HepG2 (cell line): ENCODE measurements around the gene PKD2L1. TPM values are rescaled to one million over a fixed set of nuclear protein-coding genes. Genes with fewer than 3 reads are reported as not detected.
A peak's percentile ranks its signal among the peaks of the same experiment; 100 is the strongest.

Experiments used
- ATRX ChIP-seq: sonication (generic); formaldehyde crosslinking; IDR thresholded peaks from 2 replicates; pipeline ENCODE4 v1.4.0; 2020; ENCODE audit warnings: missing genetic modification reagents, borderline replicate concordance
- CC2D1A ChIP-seq: sonication (generic); formaldehyde crosslinking; IDR thresholded peaks from 2 replicates; pipeline ENCODE4 v1.8.1; 2023; ENCODE audit warnings: mild to moderate bottlenecking, missing genetic modification reagents
- ERF ChIP-seq: IDR thresholded peaks from 2 replicates; pipeline ENCODE4 v1.6.1; 2018; ENCODE audit warnings: missing biosample characterization, missing genetic modification reagents
- FOXA3 ChIP-seq: IDR thresholded peaks from 2 replicates; pipeline ENCODE4 v1.6.1; 2016; ENCODE audit warnings: missing genetic modification reagents, missing compliant biosample characterization
- KLF16 ChIP-seq, 2 experiments: sonication (generic) in 1 of 2; formaldehyde crosslinking in 1 of 2; IDR thresholded peaks; 2 replicates each; pipeline versions ENCODE4 v1.6.1 to v1.8.0; 2016 to 2023; ENCODE audit warnings: missing genetic modification reagents in 2 of 2, missing compliant biosample characterization in 1 of 2
- KMT2B ChIP-seq: IDR thresholded peaks from 2 replicates; pipeline ENCODE4 v1.6.1; 2016; ENCODE audit warnings: missing genetic modification reagents, missing compliant biosample characterization
- MAFF ChIP-seq: IDR thresholded peaks from 2 replicates; pipeline ENCODE4 v1.6.1; 2011; ENCODE audit warnings: low read depth, low read length, improper control_type of control experiment
- MYNN ChIP-seq: sonication (generic); formaldehyde crosslinking; IDR thresholded peaks from 2 replicates; pipeline ENCODE4 v1.4.0; 2020; ENCODE audit warnings: mild to moderate bottlenecking, low read depth, missing genetic modification reagents
- RFX1 ChIP-seq: fragments of 450-650 bp; IDR thresholded peaks from 2 replicates; pipeline ENCODE4 v1.6.1; 2017
- SNAI1 ChIP-seq: sonication (generic); formaldehyde crosslinking; IDR thresholded peaks from 2 replicates; pipeline ENCODE4 v1.5.0; 2020; ENCODE audit warnings: mild to moderate bottlenecking, missing genetic modification reagents, borderline replicate concordance
- TCF7L2 ChIP-seq: IDR thresholded peaks from 2 replicates; pipeline ENCODE4 v1.6.1; 2011; ENCODE audit warnings: mild to moderate bottlenecking, low read depth, low read length, moderate library complexity
- ZNF326 ChIP-seq: sonication (generic); formaldehyde crosslinking; IDR thresholded peaks from 2 replicates; pipeline ENCODE4 v1.4.0; 2020; ENCODE audit warnings: missing genetic modification reagents, borderline replicate concordance
- ZNF564 ChIP-seq: sonication (generic); formaldehyde crosslinking; IDR thresholded peaks from 2 replicates; pipeline ENCODE4 v1.8.1; 2023; ENCODE audit warnings: mild to moderate bottlenecking, missing genetic modification reagents
- ZNF598 ChIP-seq: sonication (generic); formaldehyde crosslinking; IDR thresholded peaks from 2 replicates; pipeline ENCODE4 v1.5.1; 2020; ENCODE audit warnings: mild to moderate bottlenecking, missing genetic modification reagents, borderline replicate concordance
- ZNF775 ChIP-seq: sonication (generic); formaldehyde crosslinking; IDR thresholded peaks from 2 replicates; pipeline ENCODE4 v1.4.0; 2020; ENCODE audit warnings: missing genetic modification reagents, mild to moderate bottlenecking, moderate library complexity, borderline replicate concordance
- polyA plus RNA-seq, 8 experiments: library from polyadenylated mRNA; depleted of rRNA in 3 of 8; stranded (reverse) in 7 of 8; unstranded in 1 of 8; fragments of >200 nt; fragmentation: Illumina TruSeq in 4 of 8; extraction: Trizol in 4 of 8; gene quantifications; 2 replicates each; pipeline versions ENCODE4 v1.2.1 to v1.2.3, GENCODE V29; 2011 to 2016; ENCODE audit warnings: low read depth in 4 of 8, missing spikeins in 1 of 8, mixed read lengths in 1 of 8; ENCODE audit not compliant: insufficient read depth in 1 of 8
- total RNA-seq, 5 experiments: library from RNA; depleted of rRNA; stranded (reverse); fragments of >200 nt; fragmentation: Illumina TruSeq; extraction: Trizol; gene quantifications; 2 replicates each; pipeline ENCODE4 v1.2.3, GENCODE V29; 2016; ENCODE audit warnings: low read depth in 1 of 5
- TF ChIP-seq, protein P1 (sequence below): IDR thresholded peaks from 2 replicates; pipeline ENCODE4 v1.6.1; 2016; ENCODE audit warnings: low read depth
- TF ChIP-seq, protein P2 (sequence below): sonication (generic); formaldehyde crosslinking; IDR thresholded peaks from 2 replicates; pipeline ENCODE4 v1.8.0; 2023; ENCODE audit warnings: mild to moderate bottlenecking, missing genetic modification reagents
- TF ChIP-seq, protein P3 (sequence below): sonication (generic); formaldehyde crosslinking; IDR thresholded peaks from 2 replicates; pipeline ENCODE4 v1.9.0; 2021; ENCODE audit warnings: missing genetic modification reagents, mild to moderate bottlenecking, borderline replicate concordance
- TF ChIP-seq, protein P4 (sequence below): sonication (generic); formaldehyde crosslinking; IDR thresholded peaks from 2 replicates; pipeline ENCODE4 v1.4.0; 2020; ENCODE audit warnings: mild to moderate bottlenecking, missing genetic modification reagents
- TF ChIP-seq, protein P5 (sequence below): IDR thresholded peaks from 2 replicates; pipeline ENCODE4 v1.6.1; 2016
- TF ChIP-seq, protein P6 (sequence below): sonication (generic); formaldehyde crosslinking; conservative IDR thresholded peaks from 2 replicates; pipeline ENCODE4 v1.4.0; 2020; ENCODE audit warnings: missing genetic modification reagents

Gene PKD2L1
- total and polyA plus RNA-seq, 2 of the 13 experiments (the other 11 are each of a cell fraction or from before 2014, with no cell fraction given), result 0.07 to 0.15 TPM

DNA sequence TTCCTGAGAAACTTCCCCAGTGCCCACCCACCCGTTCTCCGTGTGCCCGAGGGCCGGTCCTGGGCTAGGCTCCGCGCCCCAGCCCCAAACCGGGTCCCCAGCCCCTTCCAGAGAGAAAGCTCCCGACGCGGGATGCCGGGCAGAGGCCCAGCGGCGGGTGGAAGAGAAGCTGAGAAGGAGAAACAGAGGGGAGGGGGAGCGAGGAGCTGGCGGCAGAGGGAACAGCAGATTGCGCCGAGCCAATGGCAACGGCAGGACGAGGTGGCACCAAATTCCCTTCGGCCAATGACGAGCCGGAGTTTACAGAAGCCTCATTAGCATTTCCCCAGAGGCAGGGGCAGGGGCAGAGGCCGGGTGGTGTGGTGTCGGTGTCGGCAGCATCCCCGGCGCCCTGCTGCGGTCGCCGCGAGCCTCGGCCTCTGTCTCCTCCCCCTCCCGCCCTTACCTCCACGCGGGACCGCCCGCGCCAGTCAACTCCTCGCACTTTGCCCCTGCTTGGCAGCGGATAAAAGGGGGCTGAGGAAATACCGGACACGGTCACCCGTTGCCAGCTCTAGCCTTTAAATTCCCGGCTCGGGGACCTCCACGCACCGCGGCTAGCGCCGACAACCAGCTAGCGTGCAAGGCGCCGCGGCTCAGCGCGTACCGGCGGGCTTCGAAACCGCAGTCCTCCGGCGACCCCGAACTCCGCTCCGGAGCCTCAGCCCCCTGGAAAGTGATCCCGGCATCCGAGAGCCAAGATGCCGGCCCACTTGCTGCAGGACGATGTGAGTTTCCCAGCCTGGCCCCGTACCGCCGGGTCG lies 16.9 kb upstream of the PKD2L1 start, which contains the start of gene SCD (continued):
- TF ChIP-seq, protein P1, sequence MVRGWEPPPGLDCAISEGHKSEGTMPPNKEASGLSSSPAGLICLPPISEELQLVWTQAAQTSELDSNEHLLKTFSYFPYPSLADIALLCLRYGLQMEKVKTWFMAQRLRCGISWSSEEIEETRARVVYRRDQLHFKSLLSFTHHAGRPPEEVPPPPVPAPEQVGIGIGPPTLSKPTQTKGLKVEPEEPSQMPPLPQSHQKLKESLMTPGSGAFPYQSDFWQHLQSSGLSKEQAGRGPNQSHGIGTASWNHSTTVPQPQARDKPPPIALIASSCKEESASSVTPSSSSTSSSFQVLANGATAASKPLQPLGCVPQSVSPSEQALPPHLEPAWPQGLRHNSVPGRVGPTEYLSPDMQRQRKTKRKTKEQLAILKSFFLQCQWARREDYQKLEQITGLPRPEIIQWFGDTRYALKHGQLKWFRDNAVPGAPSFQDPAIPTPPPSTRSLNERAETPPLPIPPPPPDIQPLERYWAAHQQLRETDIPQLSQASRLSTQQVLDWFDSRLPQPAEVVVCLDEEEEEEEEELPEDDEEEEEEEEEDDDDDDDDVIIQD, result no peak
- TF ChIP-seq, protein P2, sequence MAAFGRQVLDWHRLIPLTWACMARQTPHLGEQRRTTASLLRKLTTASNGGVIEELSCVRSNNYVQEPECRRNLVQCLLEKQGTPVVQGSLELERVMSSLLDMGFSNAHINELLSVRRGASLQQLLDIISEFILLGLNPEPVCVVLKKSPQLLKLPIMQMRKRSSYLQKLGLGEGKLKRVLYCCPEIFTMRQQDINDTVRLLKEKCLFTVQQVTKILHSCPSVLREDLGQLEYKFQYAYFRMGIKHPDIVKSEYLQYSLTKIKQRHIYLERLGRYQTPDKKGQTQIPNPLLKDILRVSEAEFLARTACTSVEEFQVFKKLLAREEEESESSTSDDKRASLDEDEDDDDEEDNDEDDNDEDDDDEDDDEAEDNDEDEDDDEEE (CRISPR knock-in tag), result peak; percentile 87; the same call in 1 of the 2 replicates
- TF ChIP-seq MAFF (no peak), ZNF326 (CRISPR knock-in tag) (no peak), TCF7L2 (no peak), KLF16 (CRISPR knock-in tag; IDR thresholded peaks at IDR 0.05) (peak in 1 of 2 experiments; percentile 46; a peak in 2 of 4 replicates), CC2D1A (CRISPR knock-in tag) (no peak), MYNN (no peak), RFX1 (no peak), KMT2B (CRISPR knock-in tag) (no peak), ZNF598 (no peak), ZNF564 (CRISPR knock-in tag) (no peak; the same call in 1 of the 2 replicates), ATRX (no peak), SNAI1 (CRISPR knock-in tag) (no peak), FOXA3 (CRISPR knock-in tag) (peak; percentile 55; the same call in 1 of the 2 replicates), ERF (CRISPR knock-in tag) (no peak), ZNF775 (CRISPR knock-in tag) (no peak)
- TF ChIP-seq, protein P3, sequence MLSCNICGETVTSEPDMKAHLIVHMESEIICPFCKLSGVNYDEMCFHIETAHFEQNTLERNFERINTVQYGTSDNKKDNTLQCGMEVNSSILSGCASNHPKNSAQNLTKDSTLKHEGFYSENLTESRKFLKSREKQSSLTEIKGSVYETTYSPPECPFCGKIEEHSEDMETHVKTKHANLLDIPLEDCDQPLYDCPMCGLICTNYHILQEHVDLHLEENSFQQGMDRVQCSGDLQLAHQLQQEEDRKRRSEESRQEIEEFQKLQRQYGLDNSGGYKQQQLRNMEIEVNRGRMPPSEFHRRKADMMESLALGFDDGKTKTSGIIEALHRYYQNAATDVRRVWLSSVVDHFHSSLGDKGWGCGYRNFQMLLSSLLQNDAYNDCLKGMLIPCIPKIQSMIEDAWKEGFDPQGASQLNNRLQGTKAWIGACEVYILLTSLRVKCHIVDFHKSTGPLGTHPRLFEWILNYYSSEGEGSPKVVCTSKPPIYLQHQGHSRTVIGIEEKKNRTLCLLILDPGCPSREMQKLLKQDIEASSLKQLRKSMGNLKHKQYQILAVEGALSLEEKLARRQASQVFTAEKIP, result no peak
- TF ChIP-seq, protein P4, sequence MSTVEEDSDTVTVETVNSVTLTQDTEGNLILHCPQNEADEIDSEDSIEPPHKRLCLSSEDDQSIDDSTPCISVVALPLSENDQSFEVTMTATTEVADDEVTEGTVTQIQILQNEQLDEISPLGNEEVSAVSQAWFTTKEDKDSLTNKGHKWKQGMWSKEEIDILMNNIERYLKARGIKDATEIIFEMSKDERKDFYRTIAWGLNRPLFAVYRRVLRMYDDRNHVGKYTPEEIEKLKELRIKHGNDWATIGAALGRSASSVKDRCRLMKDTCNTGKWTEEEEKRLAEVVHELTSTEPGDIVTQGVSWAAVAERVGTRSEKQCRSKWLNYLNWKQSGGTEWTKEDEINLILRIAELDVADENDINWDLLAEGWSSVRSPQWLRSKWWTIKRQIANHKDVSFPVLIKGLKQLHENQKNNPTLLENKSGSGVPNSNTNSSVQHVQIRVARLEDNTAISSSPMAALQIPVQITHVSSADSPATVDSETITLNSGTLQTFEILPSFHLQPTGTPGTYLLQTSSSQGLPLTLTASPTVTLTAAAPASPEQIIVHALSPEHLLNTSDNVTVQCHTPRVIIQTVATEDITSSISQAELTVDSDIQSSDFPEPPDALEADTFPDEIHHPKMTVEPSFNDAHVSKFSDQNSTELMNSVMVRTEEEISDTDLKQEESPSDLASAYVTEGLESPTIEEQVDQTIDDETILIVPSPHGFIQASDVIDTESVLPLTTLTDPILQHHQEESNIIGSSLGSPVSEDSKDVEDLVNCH, result 0 out of 2 replicates have a peak, but pooled peaks have one; percentile 30
- TF ChIP-seq, protein P5, sequence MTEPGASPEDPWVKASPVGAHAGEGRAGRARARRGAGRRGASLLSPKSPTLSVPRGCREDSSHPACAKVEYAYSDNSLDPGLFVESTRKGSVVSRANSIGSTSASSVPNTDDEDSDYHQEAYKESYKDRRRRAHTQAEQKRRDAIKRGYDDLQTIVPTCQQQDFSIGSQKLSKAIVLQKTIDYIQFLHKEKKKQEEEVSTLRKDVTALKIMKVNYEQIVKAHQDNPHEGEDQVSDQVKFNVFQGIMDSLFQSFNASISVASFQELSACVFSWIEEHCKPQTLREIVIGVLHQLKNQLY (CRISPR knock-in tag), result no peak
- TF ChIP-seq, protein P6, sequence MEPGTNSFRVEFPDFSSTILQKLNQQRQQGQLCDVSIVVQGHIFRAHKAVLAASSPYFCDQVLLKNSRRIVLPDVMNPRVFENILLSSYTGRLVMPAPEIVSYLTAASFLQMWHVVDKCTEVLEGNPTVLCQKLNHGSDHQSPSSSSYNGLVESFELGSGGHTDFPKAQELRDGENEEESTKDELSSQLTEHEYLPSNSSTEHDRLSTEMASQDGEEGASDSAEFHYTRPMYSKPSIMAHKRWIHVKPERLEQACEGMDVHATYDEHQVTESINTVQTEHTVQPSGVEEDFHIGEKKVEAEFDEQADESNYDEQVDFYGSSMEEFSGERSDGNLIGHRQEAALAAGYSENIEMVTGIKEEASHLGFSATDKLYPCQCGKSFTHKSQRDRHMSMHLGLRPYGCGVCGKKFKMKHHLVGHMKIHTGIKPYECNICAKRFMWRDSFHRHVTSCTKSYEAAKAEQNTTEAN (CRISPR knock-in tag), result 0 out of 2 replicates have a peak, but pooled peaks have one; percentile 22
